BLaER1 treated with 17β-estradiol and CSF1 and Interleukin-3, amounts not matched to agents 10 nM and 100 nM (cell line): ENCODE data around the gene ESR1.
A peak's percentile ranks its signal among the peaks of the same experiment; 100 is the strongest.
"Not testable (repeated sequence)": the region's sequence is repeated elsewhere in the genome, so short reads cannot be mapped to it uniquely, and the experiment has no call there.

Source experiments
- H3K27ac ChIP-seq, 11 experiments: shearing (Covaris generic); formaldehyde crosslinking; 2 replicates each; pipeline ENCODE4 v1.8.1; 2022
- H3K27me3 ChIP-seq, 11 experiments: shearing (Covaris generic); formaldehyde crosslinking; 2 replicates each; pipeline ENCODE4 v1.8.1; 2022
- H3K36me3 ChIP-seq, 11 experiments: shearing (Covaris generic); formaldehyde crosslinking; 2 replicates each; pipeline ENCODE4 v1.8.1; 2022
- H3K4me1 ChIP-seq, 10 experiments: shearing (Covaris generic); formaldehyde crosslinking; 2 replicates each; pipeline ENCODE4 v1.8.1; 2022
- H3K4me2 ChIP-seq, 11 experiments: shearing (Covaris generic); formaldehyde crosslinking; 2 replicates each; pipeline ENCODE4 v1.8.1; 2022
- H3K4me3 ChIP-seq, 10 experiments: shearing (Covaris generic); formaldehyde crosslinking; 2 replicates each; pipeline ENCODE4 v1.8.1; 2022
- H3K9ac ChIP-seq, 11 experiments: shearing (Covaris generic); formaldehyde crosslinking; 2 replicates each; pipeline ENCODE4 v1.8.1; 2022
- H3K9me3 ChIP-seq, 11 experiments: shearing (Covaris generic); formaldehyde crosslinking; replicated peaks in 1 of 11; 2 replicates each; pipeline ENCODE4 v1.8.1; 2022
- H4K20me1 ChIP-seq, 11 experiments: shearing (Covaris generic); formaldehyde crosslinking; 2 replicates each; pipeline ENCODE4 v1.8.1; 2022
- Cebpa-rat ChIP-seq, 11 experiments: shearing (Covaris generic); IDR thresholded peaks; 2 replicates each; pipeline ENCODE4 v1.8.1; 2022

Gene ESR1

GRCh38 chr6:151870375-151870774 lies 62.9 kb downstream of the ESR1 start:
- no peak for TF ChIP-seq Cebpa-rat (IDR thresholded peaks at IDR 0.05)

GRCh38 chr6:151875524-151875923 lies 68.0 kb downstream of the ESR1 start:
- 0 out of 22 replicates have a peak, but pooled peaks cover 0 to 5% (median 0%) of the 10 kb centered on the region in 11 experiments for H3K9me3 ChIP-seq
- H4K20me1 ChIP-seq: no peaks in the 10 kb centered on the region
- no peaks in the 10 kb centered on the region for H3K36me3 ChIP-seq
- no peaks in the 10 kb centered on the region for H3K27me3 ChIP-seq
- H3K4me1 ChIP-seq: peaks cover 0 to 5% (median 0%) of the 10 kb centered on the region in 10 experiments; a peak in 3 of 20 replicates
- no peak for TF ChIP-seq Cebpa-rat (IDR thresholded peaks at IDR 0.05)
- no peak overlapping the region for H3K4me2 ChIP-seq
- H3K27ac ChIP-seq: no peak overlapping the region
- no peak overlapping the region for H3K9ac ChIP-seq
- no peak overlapping the region for H3K4me3 ChIP-seq

More at GRCh38 chr6:151870375-151870774, 62.9 kb downstream of the ESR1 start:
- no peak overlapping the region for H3K4me3 ChIP-seq
- peaks cover 0 to 14% (median 5%) of the 10 kb centered on the region in 11 experiments; a peak in 7 of 22 replicates for H3K9me3 ChIP-seq
- H4K20me1 ChIP-seq: no peaks in the 10 kb centered on the region
- peak overlapping the region in 2 of 11 experiments; percentile 13 to 75; a peak in 3 of 22 replicates for H3K27ac ChIP-seq
- no peak overlapping the region for H3K9ac ChIP-seq
- H3K36me3 ChIP-seq: no peaks in the 10 kb centered on the region
- H3K4me2 ChIP-seq: no peak overlapping the region
- peaks cover 7 to 30% (median 23%) of the 10 kb centered on the region in 10 experiments; a peak in 17 of 20 replicates for H3K4me1 ChIP-seq
- no peaks in the 10 kb centered on the region for H3K27me3 ChIP-seq

- Histone ChIP-seq H3K27me3 (no peaks in the 10 kb centered on the region), H3K36me3 (no peaks in the 10 kb centered on the region), H3K4me3 (no peak overlapping the region), H4K20me1 (no peaks in the 10 kb centered on the region), H3K4me2 (peak overlapping the region in 2 of 11 experiments; percentile 16 to 24; a peak in 1 of 22 replicates), H3K9ac (no peak overlapping the region), H3K4me1 (peaks cover 0 to 5% (median 0%) of the 10 kb centered on the region in 10 experiments; a peak in 3 of 20 replicates), H3K27ac (no peak overlapping the region), H3K9me3 (0 out of 22 replicates have a peak, but pooled peaks cover 0 to 5% (median 0%) of the 10 kb centered on the region in 11 experiments)
- TF ChIP-seq Cebpa-rat (IDR thresholded peaks at IDR 0.05): no peak
These were observed 68.6 kb downstream of the ESR1 start for GRCh38 chr6:151876122-151876521.

GRCh38 chr6:151877458-151877857 lies 70.0 kb downstream of the ESR1 start:
- H3K4me1 ChIP-seq: peaks cover 0 to 5% (median 0%) of the 10 kb centered on the region in 10 experiments; a peak in 3 of 20 replicates
- no peaks in the 10 kb centered on the region for H3K9me3 ChIP-seq
- H4K20me1 ChIP-seq: no peaks in the 10 kb centered on the region
- no peak overlapping the region for H3K4me2 ChIP-seq
- H3K4me3 ChIP-seq: no peak overlapping the region
- H3K9ac ChIP-seq: no peak overlapping the region
- no peak overlapping the region for H3K27ac ChIP-seq
- no peak for TF ChIP-seq Cebpa-rat (IDR thresholded peaks at IDR 0.05)
- H3K27me3 ChIP-seq: no peaks in the 10 kb centered on the region
- no peaks in the 10 kb centered on the region for H3K36me3 ChIP-seq

- no peaks in the 10 kb centered on the region for H3K27me3 ChIP-seq
- no peaks in the 10 kb centered on the region for H4K20me1 ChIP-seq
- no peak overlapping the region for H3K4me2 ChIP-seq
- no peak overlapping the region for H3K4me3 ChIP-seq
- H3K9me3 ChIP-seq: no peaks in the 10 kb centered on the region
- no peak for TF ChIP-seq Cebpa-rat (IDR thresholded peaks at IDR 0.05)
- H3K27ac ChIP-seq: no peak overlapping the region
- H3K4me1 ChIP-seq: peaks cover 0 to 5% (median 0%) of the 10 kb centered on the region in 10 experiments; a peak in 3 of 20 replicates
- no peak overlapping the region for H3K9ac ChIP-seq
- H3K36me3 ChIP-seq: no peaks in the 10 kb centered on the region
These were observed 73.7 kb downstream of the ESR1 start for GRCh38 chr6:151881231-151881630.

- H3K9ac ChIP-seq: no peak overlapping the region
- no peak for TF ChIP-seq Cebpa-rat (IDR thresholded peaks at IDR 0.05)
- no peaks in the 10 kb centered on the region for H4K20me1 ChIP-seq
- no peaks in the 10 kb centered on the region for H3K4me1 ChIP-seq
- no peaks in the 10 kb centered on the region for H3K27me3 ChIP-seq
- H3K4me2 ChIP-seq: no peak overlapping the region
- H3K36me3 ChIP-seq: no peaks in the 10 kb centered on the region
- no peak overlapping the region for H3K27ac ChIP-seq
- H3K9me3 ChIP-seq: no peaks in the 10 kb centered on the region
- no peak overlapping the region for H3K4me3 ChIP-seq
These were observed 74.7 kb downstream of the ESR1 start for GRCh38 chr6:151882206-151882605.

GRCh38 chr6:151885234-151885633 lies 77.8 kb downstream of the ESR1 start:
- no peaks in the 10 kb centered on the region for H4K20me1 ChIP-seq
- H3K4me3 ChIP-seq: no peak overlapping the region
- H3K27ac ChIP-seq: no peak overlapping the region
- H3K9me3 ChIP-seq: no peaks in the 10 kb centered on the region
- H3K4me2 ChIP-seq: no peak overlapping the region
- no peak for TF ChIP-seq Cebpa-rat (IDR thresholded peaks at IDR 0.05)
- H3K36me3 ChIP-seq: no peaks in the 10 kb centered on the region
- no peaks in the 10 kb centered on the region for H3K4me1 ChIP-seq
- no peaks in the 10 kb centered on the region for H3K27me3 ChIP-seq
- no peak overlapping the region for H3K9ac ChIP-seq

GRCh38 chr6:151891524-151891923 lies 84.0 kb downstream of the ESR1 start:
- Histone ChIP-seq H3K4me3 (no peak overlapping the region), H3K27ac (no peak overlapping the region), H3K9ac (no peak overlapping the region), H4K20me1 (no peaks in the 10 kb centered on the region), H3K9me3 (peaks cover 0 to 23% (median 0%) of the 10 kb centered on the region in 11 experiments; a peak in 3 of 22 replicates), H3K4me2 (no peak overlapping the region), H3K36me3 (no peaks in the 10 kb centered on the region), H3K4me1 (no peaks in the 10 kb centered on the region), H3K27me3 (no peaks in the 10 kb centered on the region)
- no peak for TF ChIP-seq Cebpa-rat (IDR thresholded peaks at IDR 0.05)

- not testable (repeated sequence) for H3K4me2 ChIP-seq, H3K27ac ChIP-seq, H3K4me1 ChIP-seq, H4K20me1 ChIP-seq, H3K4me3 ChIP-seq, H3K27me3 ChIP-seq, H3K36me3 ChIP-seq, H3K9ac ChIP-seq
- H3K9me3 ChIP-seq: peaks cover 6 to 40% (median 12%) of the 10 kb centered on the region in 11 experiments; a peak in 17 of 22 replicates
These were observed 86.9 kb downstream of the ESR1 start for GRCh38 chr6:151894426-151894825.

GRCh38 chr6:151899221-151899620 lies 91.7 kb downstream of the ESR1 start:
- not testable (repeated sequence) for H3K4me2 ChIP-seq, H3K4me3 ChIP-seq, H3K36me3 ChIP-seq, H3K9ac ChIP-seq, H3K27ac ChIP-seq, H4K20me1 ChIP-seq, H3K27me3 ChIP-seq, H3K4me1 ChIP-seq
- H3K9me3 ChIP-seq: peaks cover 12 to 42% (median 20%) of the 10 kb centered on the region in 11 experiments; a peak in 18 of 22 replicates

GRCh38 chr6:151899796-151900195 lies 92.3 kb downstream of the ESR1 start:
- H3K9me3 ChIP-seq: peaks cover 12 to 36% (median 20%) of the 10 kb centered on the region in 11 experiments; a peak in 18 of 22 replicates
- H3K36me3 ChIP-seq, H3K4me2 ChIP-seq, H3K4me1 ChIP-seq, H3K27ac ChIP-seq, H4K20me1 ChIP-seq, H3K9ac ChIP-seq, H3K27me3 ChIP-seq, H3K4me3 ChIP-seq: not testable (repeated sequence)
